WTC11 (cell line): ENCODE data around the gene FBXO24. TPM values are rescaled to one million over a fixed set of nuclear protein-coding genes. Genes with fewer than 3 reads are reported as not detected.

Source experiments
- ATAC-seq: fragments of 200-7000 bp; cut with Tn5 transposase; 2 replicates; pipeline ENCODE4 v1.10.0; 2021; ENCODE audit warnings: mild to moderate bottlenecking, moderate library complexity
- CTCF ChIA-PET: fragments of 300-600 bp; sonication (Branson Sonifier 250); formaldehyde crosslinking; loops from one replicate; lab custom pipeline; 2021; ENCODE audit warnings: antibody characterized with exemption; lab: Charles Lee
- POLR2A ChIA-PET: fragments of 350-600 bp; sonication (Branson Sonifier 250); formaldehyde crosslinking; loops from one replicate; lab custom pipeline; 2021; ENCODE audit warnings: antibody characterized with exemption; lab: Charles Lee
- DNase-seq: peaks from one replicate; pipeline ENCODE4 v3.0.0; 2021; ENCODE audit warnings: low spot score
- H3K27ac Mint-ChIP-seq: 2 replicates; pipeline ENCODE4 v1.8.0; 2021; ENCODE audit warnings: mixed read lengths
- H3K27me3 Mint-ChIP-seq: 2 replicates; pipeline ENCODE4 v1.8.0; 2021; ENCODE audit warnings: low read depth, mild to moderate bottlenecking, moderate library complexity, mixed read lengths
- H3K36me3 Mint-ChIP-seq: 2 replicates; pipeline ENCODE4 v1.8.0; 2021; ENCODE audit warnings: mixed read lengths
- H3K4me1 Mint-ChIP-seq: 2 replicates; pipeline ENCODE4 v1.8.0; 2022; ENCODE audit warnings: mixed read lengths
- H3K4me3 Mint-ChIP-seq: 2 replicates; pipeline ENCODE4 v1.8.0; 2021; ENCODE audit warnings: mild to moderate bottlenecking, moderate library complexity, mixed read lengths
- H3K9me3 Mint-ChIP-seq: 2 replicates; pipeline ENCODE4 v1.8.0; 2021; ENCODE audit warnings: mixed read lengths
- ATF1 ChIP-seq: sonication (generic); formaldehyde crosslinking; IDR thresholded peaks from 2 replicates; pipeline ENCODE4 v1.8.1; 2023; ENCODE audit warnings: mild to moderate bottlenecking, moderate library complexity, missing genetic modification reagents
- FOXK1 ChIP-seq: sonication (generic); formaldehyde crosslinking; IDR thresholded peaks from 2 replicates; pipeline ENCODE4 v1.8.0; 2022; ENCODE audit warnings: mild to moderate bottlenecking, moderate library complexity, missing genetic modification reagents
- GABPB1 ChIP-seq: sonication (generic); formaldehyde crosslinking; IDR thresholded peaks from 2 replicates; pipeline ENCODE4 v1.8.1; 2023; ENCODE audit warnings: mild to moderate bottlenecking, missing genetic modification reagents
- NR3C1 ChIP-seq: sonication (generic); formaldehyde crosslinking; conservative IDR thresholded peaks from 2 replicates; pipeline ENCODE4 v1.8.1; 2023; ENCODE audit warnings: low read depth, mild to moderate bottlenecking, missing genetic modification reagents
- OVOL2 ChIP-seq: fragments of 250-450 bp; sonication (Bioruptor Pico); IDR thresholded peaks from 2 replicates; pipeline ENCODE4 v1.9.0; 2021; ENCODE audit warnings: mild to moderate bottlenecking, borderline replicate concordance
- SP1 ChIP-seq: sonication (generic); formaldehyde crosslinking; conservative IDR thresholded peaks from 2 replicates; pipeline ENCODE4 v1.8.1; 2022; ENCODE audit warnings: missing genetic modification reagents
- TEAD4 ChIP-seq: sonication (generic); formaldehyde crosslinking; IDR thresholded peaks from 2 replicates; pipeline ENCODE4 v1.8.0; 2022; ENCODE audit warnings: mild to moderate bottlenecking, missing genetic modification reagents
- total RNA-seq: library from RNA; stranded (reverse); gene quantifications from 3 replicates; pipeline ENCODE4 v1.2.3, GENCODE V29; 2021
- TF ChIP-seq, protein P1 (sequence below): sonication (generic); formaldehyde crosslinking; IDR thresholded peaks from 2 replicates; pipeline ENCODE4 v1.8.0; 2023; ENCODE audit warnings: missing genetic modification reagents, mild to moderate bottlenecking, borderline replicate concordance
- TF ChIP-seq, protein P2 (sequence below): sonication (generic); formaldehyde crosslinking; IDR thresholded peaks from 2 replicates; pipeline ENCODE4 v1.8.1; 2023; ENCODE audit warnings: mild to moderate bottlenecking, moderate library complexity, missing genetic modification reagents
- TF ChIP-seq, protein P3 (sequence below): sonication (generic); formaldehyde crosslinking; IDR thresholded peaks from 2 replicates; pipeline ENCODE4 v1.8.0; 2022; ENCODE audit warnings: mild to moderate bottlenecking, missing genetic modification reagents
- TF ChIP-seq, protein P4 (sequence below): sonication (generic); formaldehyde crosslinking; IDR thresholded peaks from 2 replicates; pipeline ENCODE4 v1.8.0; 2023; ENCODE audit warnings: missing genetic modification reagents
- TF ChIP-seq, protein P5 (sequence below): fragments of 200-600 bp; IDR thresholded peaks from 2 replicates; pipeline ENCODE4 v1.8.0; 2022; ENCODE audit warnings: antibody characterized with exemption
- TF ChIP-seq, protein P6 (sequence below): fragments of 250-450 bp; sonication (Bioruptor Pico); IDR thresholded peaks from 2 replicates; pipeline ENCODE4 v1.9.0; 2021; ENCODE audit warnings: mild to moderate bottlenecking, borderline replicate concordance

FBXO24 gene
- total RNA-seq, 1 experiment from 2014 or later, result 0.70 TPM

DNA sequence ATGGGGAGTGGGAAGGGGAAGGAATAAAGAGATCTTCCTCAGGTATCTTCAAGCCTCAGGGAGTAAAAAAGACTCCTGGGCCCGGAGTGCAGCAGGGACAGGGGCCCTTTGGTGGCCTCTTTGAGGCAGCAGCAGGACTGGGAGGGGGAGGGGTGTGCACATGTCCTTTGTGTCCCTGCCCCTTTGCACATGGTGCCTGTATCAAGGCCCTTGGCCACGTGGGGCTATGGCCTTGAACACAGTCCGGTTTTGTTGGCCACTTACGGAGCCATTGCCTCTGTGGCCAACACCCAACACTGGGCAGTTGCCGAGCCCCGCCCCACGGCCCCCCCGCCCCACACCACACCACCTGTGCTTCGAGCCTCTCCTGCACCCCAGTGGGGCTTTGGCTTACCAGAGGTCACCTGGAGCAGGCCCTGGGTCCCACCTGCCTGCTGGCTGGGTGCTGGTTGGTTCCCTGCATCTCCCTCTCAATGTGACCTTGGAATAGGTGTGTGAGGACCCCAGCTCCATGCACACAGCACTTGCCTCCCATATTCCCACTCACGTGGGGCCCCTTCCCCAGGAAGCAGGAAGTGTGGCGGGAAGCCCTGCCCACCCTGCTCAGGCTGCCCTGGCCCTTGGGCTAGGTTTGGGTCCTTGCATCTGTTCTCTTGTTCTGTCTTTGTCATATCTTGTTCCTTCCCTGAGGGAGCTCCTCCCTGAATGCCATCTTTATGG lies 17.8 kb upstream of the FBXO24 start:
- Mint-ChIP-seq H3K27ac (no peak overlapping the region; the same call in 1 of the 2 replicates), H3K4me3 (no peak overlapping the region), H3K4me1 (peaks cover 46% of the 10 kb centered on the region), H3K9me3 (no peaks in the 10 kb centered on the region), H3K27me3 (peaks cover 11% of the 10 kb centered on the region), H3K36me3 (no peaks in the 10 kb centered on the region)
- no peak for ATAC-seq
- DNase-seq, result no peak
- TF ChIP-seq GABPB1 (CRISPR knock-in tag), result peak; percentile 72
- TF ChIP-seq, protein P1, sequence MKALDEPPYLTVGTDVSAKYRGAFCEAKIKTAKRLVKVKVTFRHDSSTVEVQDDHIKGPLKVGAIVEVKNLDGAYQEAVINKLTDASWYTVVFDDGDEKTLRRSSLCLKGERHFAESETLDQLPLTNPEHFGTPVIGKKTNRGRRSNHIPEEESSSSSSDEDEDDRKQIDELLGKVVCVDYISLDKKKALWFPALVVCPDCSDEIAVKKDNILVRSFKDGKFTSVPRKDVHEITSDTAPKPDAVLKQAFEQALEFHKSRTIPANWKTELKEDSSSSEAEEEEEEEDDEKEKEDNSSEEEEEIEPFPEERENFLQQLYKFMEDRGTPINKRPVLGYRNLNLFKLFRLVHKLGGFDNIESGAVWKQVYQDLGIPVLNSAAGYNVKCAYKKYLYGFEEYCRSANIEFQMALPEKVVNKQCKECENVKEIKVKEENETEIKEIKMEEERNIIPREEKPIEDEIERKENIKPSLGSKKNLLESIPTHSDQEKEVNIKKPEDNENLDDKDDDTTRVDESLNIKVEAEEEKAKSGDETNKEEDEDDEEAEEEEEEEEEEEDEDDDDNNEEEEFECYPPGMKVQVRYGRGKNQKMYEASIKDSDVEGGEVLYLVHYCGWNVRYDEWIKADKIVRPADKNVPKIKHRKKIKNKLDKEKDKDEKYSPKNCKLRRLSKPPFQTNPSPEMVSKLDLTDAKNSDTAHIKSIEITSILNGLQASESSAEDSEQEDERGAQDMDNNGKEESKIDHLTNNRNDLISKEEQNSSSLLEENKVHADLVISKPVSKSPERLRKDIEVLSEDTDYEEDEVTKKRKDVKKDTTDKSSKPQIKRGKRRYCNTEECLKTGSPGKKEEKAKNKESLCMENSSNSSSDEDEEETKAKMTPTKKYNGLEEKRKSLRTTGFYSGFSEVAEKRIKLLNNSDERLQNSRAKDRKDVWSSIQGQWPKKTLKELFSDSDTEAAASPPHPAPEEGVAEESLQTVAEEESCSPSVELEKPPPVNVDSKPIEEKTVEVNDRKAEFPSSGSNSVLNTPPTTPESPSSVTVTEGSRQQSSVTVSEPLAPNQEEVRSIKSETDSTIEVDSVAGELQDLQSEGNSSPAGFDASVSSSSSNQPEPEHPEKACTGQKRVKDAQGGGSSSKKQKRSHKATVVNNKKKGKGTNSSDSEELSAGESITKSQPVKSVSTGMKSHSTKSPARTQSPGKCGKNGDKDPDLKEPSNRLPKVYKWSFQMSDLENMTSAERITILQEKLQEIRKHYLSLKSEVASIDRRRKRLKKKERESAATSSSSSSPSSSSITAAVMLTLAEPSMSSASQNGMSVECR, result no peak
- ChIA-PET POLR2A (interaction anchor here (1.3 to 1.4 kb wide), 2 partner anchors 26 to 29 kb away, joined by 3 to 4 read pairs; partner anchors contain the start of gene AGFG2), CTCF (interaction anchor here (0.6 to 2.5 kb wide), 10 partner anchors 8 to 284 kb away, joined by 3 to 18 read pairs (median 5); partner anchors contain the start of genes FBXO24, LRCH4, MOSPD3 and SLC12A9)

DNA sequence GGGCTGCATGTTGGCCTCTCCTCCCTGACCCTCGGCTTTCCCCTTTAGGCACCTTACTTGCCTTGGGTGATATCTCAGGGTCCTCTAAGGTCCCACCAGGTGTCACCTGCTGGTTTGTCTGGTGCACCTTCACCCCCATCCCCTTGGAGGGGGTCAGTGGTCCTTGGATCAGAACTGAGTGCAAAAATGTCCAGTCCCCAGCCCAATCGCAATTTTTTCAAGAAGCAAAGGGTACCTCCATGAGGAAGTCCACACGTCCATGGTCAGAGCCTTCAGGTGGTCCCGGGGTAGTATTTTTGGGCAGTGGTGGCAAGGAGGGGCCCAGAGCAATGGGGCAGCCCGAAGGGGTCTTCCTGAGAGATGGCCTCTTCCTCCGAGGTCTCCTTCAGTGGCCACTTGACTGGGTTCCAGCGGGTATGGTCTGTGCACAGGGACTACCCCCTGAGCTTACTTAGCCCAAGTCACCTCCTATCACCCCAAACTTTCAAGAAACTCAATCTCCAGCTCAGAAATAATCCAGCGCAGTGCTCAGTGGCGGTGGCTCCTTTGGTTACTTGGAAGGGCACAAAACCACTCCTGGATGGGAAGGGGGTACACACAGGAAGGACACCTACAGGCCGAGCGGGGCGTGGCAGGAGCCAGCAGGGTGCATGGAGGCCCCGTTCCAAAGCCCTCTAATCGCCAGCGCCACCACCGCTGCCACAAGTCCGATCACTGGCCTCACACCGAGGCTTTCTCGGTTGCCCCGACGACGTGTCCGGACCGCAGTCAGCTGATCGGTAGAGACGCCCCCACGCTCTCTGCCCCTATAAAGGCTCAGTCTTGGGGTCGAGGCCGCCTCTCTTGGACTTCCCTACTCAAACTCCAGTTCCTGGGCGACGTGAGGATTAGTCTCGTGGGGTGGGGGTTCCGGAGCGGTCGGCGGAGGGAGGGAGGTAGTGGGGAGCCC lies 17.0 kb upstream of the FBXO24 start:
- no peaks in the 10 kb centered on the region for H3K36me3 Mint-ChIP-seq
- H3K4me3 Mint-ChIP-seq, result peak overlapping the region; percentile 61
- H3K4me1 Mint-ChIP-seq, result peaks cover 46% of the 10 kb centered on the region
- H3K27ac Mint-ChIP-seq, result peak overlapping the region; percentile 67; the same call in 1 of the 2 replicates
- no peaks in the 10 kb centered on the region for H3K9me3 Mint-ChIP-seq
- peaks cover 11% of the 10 kb centered on the region for H3K27me3 Mint-ChIP-seq
- peak; percentile 67 for ATAC-seq
- ChIA-PET POLR2A (interaction anchor here (1.0 to 1.3 kb wide), 3 partner anchors 17 to 82 kb away, joined by 3 to 5 read pairs (median 3); partner anchors contain the start of genes FBXO24 and LRCH4), CTCF (interaction anchor here (0.6 to 2.0 kb wide), 10 partner anchors 9 to 283 kb away, joined by 3 to 18 read pairs (median 3); partner anchors contain the start of genes FBXO24, LRCH4, MOSPD3 and SLC12A9)
- DNase-seq, result peak; percentile 85
- TF ChIP-seq, protein P2, sequence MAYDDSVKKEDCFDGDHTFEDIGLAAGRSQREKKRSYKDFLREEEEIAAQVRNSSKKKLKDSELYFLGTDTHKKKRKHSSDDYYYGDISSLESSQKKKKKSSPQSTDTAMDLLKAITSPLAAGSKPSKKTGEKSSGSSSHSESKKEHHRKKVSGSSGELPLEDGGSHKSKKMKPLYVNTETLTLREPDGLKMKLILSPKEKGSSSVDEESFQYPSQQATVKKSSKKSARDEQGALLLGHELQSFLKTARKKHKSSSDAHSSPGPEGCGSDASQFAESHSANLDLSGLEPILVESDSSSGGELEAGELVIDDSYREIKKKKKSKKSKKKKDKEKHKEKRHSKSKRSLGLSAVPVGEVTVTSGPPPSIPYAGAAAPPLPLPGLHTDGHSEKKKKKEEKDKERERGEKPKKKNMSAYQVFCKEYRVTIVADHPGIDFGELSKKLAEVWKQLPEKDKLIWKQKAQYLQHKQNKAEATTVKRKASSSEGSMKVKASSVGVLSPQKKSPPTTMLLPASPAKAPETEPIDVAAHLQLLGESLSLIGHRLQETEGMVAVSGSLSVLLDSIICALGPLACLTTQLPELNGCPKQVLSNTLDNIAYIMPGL (CRISPR knock-in tag), result 0 out of 2 replicates have a peak, but pooled peaks have one; percentile 23
- TF ChIP-seq SP1 (CRISPR knock-in tag) (peak; percentile 70), TEAD4 (CRISPR knock-in tag) (no peak), ATF1 (CRISPR knock-in tag) (no peak), OVOL2 (CRISPR knock-in tag) (no peak), NR3C1 (no peak), FOXK1 (0 out of 2 replicates have a peak, but pooled peaks have one; percentile 24)
- TF ChIP-seq, protein P3, sequence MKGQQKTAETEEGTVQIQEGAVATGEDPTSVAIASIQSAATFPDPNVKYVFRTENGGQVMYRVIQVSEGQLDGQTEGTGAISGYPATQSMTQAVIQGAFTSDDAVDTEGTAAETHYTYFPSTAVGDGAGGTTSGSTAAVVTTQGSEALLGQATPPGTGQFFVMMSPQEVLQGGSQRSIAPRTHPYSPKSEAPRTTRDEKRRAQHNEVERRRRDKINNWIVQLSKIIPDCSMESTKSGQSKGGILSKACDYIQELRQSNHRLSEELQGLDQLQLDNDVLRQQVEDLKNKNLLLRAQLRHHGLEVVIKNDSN (CRISPR knock-in tag), result peak; percentile 86; the same call in 1 of the 2 replicates
- TF ChIP-seq, protein P4, sequence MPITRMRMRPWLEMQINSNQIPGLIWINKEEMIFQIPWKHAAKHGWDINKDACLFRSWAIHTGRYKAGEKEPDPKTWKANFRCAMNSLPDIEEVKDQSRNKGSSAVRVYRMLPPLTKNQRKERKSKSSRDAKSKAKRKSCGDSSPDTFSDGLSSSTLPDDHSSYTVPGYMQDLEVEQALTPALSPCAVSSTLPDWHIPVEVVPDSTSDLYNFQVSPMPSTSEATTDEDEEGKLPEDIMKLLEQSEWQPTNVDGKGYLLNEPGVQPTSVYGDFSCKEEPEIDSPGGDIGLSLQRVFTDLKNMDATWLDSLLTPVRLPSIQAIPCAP (CRISPR knock-in tag), result no peak
- TF ChIP-seq, protein P5, sequence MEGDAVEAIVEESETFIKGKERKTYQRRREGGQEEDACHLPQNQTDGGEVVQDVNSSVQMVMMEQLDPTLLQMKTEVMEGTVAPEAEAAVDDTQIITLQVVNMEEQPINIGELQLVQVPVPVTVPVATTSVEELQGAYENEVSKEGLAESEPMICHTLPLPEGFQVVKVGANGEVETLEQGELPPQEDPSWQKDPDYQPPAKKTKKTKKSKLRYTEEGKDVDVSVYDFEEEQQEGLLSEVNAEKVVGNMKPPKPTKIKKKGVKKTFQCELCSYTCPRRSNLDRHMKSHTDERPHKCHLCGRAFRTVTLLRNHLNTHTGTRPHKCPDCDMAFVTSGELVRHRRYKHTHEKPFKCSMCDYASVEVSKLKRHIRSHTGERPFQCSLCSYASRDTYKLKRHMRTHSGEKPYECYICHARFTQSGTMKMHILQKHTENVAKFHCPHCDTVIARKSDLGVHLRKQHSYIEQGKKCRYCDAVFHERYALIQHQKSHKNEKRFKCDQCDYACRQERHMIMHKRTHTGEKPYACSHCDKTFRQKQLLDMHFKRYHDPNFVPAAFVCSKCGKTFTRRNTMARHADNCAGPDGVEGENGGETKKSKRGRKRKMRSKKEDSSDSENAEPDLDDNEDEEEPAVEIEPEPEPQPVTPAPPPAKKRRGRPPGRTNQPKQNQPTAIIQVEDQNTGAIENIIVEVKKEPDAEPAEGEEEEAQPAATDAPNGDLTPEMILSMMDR, result peak; percentile 32; the same call in 1 of the 2 replicates
- TF ChIP-seq, protein P6, sequence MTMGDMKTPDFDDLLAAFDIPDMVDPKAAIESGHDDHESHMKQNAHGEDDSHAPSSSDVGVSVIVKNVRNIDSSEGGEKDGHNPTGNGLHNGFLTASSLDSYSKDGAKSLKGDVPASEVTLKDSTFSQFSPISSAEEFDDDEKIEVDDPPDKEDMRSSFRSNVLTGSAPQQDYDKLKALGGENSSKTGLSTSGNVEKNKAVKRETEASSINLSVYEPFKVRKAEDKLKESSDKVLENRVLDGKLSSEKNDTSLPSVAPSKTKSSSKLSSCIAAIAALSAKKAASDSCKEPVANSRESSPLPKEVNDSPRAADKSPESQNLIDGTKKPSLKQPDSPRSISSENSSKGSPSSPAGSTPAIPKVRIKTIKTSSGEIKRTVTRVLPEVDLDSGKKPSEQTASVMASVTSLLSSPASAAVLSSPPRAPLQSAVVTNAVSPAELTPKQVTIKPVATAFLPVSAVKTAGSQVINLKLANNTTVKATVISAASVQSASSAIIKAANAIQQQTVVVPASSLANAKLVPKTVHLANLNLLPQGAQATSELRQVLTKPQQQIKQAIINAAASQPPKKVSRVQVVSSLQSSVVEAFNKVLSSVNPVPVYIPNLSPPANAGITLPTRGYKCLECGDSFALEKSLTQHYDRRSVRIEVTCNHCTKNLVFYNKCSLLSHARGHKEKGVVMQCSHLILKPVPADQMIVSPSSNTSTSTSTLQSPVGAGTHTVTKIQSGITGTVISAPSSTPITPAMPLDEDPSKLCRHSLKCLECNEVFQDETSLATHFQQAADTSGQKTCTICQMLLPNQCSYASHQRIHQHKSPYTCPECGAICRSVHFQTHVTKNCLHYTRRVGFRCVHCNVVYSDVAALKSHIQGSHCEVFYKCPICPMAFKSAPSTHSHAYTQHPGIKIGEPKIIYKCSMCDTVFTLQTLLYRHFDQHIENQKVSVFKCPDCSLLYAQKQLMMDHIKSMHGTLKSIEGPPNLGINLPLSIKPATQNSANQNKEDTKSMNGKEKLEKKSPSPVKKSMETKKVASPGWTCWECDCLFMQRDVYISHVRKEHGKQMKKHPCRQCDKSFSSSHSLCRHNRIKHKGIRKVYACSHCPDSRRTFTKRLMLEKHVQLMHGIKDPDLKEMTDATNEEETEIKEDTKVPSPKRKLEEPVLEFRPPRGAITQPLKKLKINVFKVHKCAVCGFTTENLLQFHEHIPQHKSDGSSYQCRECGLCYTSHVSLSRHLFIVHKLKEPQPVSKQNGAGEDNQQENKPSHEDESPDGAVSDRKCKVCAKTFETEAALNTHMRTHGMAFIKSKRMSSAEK (CRISPR knock-in tag), result no peak
